Mucosa of gallbladder (tissue), 1 donor: Measurements from ENCODE around the gene B9D2. TPM values are rescaled to one million over a fixed set of nuclear protein-coding genes. Genes with fewer than 3 reads are reported as not detected.

Experiments
- DNase-seq: peaks from one replicate; pipeline ENCODE4 v3.0.0-alpha.2; 2020; ENCODE audit warnings: low spot score
- total RNA-seq: library from RNA; stranded (reverse); gene quantifications from one replicate; pipeline ENCODE4 v1.2.1, GENCODE V29; 2021
- donor health status: DM: no; HTN: no; CAD: no.

Gene B9D2
- total RNA-seq, 1 donor from 2014 or later, result 12.8 TPM

DNA sequence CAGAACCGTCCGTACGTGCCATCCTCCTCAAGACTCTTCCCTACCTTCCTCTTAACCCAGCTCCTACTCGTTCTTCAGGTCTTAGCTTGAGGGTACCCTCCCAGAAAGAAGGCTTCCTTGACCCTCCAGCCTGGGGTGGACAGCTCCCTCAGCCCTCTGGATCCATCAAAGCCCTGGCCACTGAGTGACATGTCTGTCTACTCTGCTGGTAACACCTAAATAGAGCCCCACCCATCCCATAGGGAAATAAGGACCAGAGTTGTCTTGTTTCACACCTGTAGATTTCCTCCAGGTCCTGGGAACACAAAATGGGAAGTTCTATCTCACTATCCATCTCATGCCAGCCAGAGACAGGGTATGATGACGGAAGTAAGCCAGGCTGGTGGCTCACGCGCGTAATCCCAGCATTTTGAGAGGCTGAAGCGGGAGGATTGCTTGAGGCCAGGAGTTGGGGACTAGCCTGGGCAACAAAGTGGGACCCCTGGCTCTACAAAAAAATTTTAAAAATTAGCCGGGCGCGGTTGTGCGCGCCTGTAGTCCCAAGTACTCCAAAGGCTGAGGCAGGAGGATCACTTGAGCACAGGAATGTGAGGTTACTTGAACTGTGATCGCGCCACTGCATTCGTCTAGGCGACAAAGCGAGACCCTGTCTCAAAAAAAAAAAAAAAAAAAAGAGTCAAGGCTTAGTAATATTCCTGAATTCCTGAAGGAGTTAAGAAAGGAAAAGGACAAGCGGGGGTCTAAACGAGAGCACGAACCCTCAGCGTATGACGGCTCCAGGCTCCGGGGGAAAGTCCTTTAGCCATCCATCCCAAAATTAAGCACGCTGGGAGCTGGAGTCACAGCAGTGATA lies 54.5 kb downstream of the B9D2 start:
- no peak for DNase-seq

DNA sequence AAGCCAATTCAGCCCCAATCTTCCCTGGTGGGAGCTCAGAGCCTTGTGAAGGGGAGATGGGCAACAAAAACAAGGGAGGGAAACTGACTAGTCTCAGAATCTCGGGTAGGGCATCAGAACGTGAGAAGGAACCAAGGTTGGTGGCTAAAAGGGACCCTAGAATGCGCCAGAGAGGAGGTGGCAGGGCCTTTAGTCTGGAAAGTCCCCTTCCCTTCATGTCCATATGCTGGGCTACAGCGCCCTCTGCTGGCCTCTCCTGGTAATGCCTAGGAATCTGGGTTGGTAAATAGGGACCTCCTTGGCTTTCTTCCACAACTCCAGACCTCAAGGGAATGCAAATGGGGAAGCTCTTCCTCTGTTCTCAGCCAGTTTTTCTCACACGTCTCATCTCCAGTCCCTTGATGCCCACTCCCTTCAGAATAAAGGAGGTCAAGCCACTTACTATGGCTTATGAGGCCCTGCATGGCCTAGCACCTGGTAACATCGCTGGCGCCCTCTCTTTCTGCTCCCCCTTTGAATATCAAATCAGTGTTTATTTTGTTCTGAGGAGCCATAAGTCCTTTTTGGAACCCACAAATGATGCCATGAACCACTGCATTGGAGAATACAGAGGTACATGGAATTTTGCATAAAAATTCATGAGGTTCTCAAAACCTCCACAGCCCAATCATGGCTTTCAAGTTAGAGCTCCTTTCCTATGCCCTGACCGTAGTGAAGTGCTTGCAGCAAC lies 55.3 kb downstream of the B9D2 start:
- peak; percentile 94 for DNase-seq

DNA sequence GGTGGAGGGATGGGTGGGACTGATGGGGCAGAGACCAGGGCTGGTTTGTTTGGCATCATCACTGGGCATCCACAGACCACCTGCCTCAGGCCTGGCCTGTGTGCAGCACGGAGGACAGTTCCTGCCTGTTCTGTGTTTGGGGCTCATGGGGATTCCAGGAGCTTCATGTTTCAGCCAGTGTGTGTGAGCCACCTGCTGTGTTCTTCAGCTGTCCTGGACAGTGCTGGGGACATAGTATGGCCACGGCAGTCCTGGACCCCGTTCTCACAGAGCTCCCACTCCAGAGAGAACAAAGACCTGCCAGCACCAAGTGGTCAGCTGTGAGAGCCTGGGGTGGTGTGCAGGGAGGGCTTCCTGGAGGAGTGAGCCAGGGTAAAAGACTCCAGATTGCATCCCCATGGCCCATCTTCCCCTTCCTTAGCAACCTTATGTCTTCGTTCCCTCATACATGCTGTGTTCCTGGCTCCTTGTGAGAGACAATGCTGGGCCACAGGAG lies 55.9 kb downstream of the B9D2 start:
- no peak for DNase-seq

DNA sequence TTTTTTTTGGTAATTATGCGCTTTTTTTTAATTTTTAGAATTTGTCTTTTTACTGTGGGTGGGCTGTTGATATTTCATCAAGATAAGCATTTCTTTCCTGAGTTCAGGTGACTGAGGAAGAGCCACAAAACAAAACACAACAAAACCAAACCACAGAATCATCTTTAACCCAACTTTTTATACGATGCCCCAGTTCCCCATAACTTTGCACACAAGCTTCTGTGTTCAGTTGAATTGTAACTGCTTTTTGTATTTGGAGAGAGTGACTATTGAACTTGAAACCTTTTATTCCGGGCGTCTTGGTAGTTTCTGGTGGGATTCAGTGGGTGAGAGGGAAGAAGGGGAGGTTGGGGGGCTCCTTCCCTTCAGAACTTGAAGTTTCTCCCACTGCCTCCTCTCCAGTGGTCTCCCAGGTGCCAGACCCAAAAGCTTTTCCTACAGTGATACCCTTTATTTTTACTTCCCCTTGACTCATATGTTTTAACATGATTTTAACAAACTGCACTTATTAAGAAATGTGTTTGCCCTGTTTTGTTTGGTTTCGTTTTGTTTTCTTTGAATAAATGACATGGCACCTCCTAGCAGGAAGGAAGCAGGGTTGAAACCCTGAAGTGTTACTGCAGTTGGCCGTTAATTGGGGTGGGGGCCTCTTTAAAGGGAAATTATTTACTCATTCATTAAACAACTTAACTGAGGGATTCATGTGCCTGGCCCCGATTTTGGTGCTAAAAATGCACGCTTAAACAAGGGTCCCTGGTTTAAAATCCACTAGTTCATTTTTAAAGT lies 56.7 kb downstream of the B9D2 start:
- DNase-seq, result no peak

GRCh38 chr19:41305927-41306793 lies 57.8 kb downstream of the B9D2 start:
- DNase-seq, result no peak

- DNase-seq, result no peak
Observed at GRCh38 chr19:41304706-41305483, 59.1 kb downstream of the B9D2 start.

Other genes starting within 250 kb of the B9D2 start
- not detected for gene CYP2F1, start 249.7 kb downstream of the B9D2 start, total RNA-seq
- 90.1 TPM for gene CYP2S1, start 170.9 kb downstream of the B9D2 start, total RNA-seq
- 57.3 TPM for gene AXL, start 144.9 kb downstream of the B9D2 start, total RNA-seq
- 161 TPM for gene HNRNPUL1, start 99.8 kb downstream of the B9D2 start, total RNA-seq
- gene CCDC97, start 54.0 kb downstream of the B9D2 start, total RNA-seq, result 26.2 TPM
- gene TGFB1, start 10.2 kb downstream of the B9D2 start, total RNA-seq, result 47.1 TPM
- 8.6 TPM for gene TMEM91, start 12.4 kb upstream of the B9D2 start, total RNA-seq
- gene EXOSC5, start 33.2 kb upstream of the B9D2 start, total RNA-seq, result 12.3 TPM
- 26.4 TPM for gene BCKDHA, start 33.7 kb upstream of the B9D2 start, total RNA-seq
- gene B3GNT8, start 63.2 kb upstream of the B9D2 start, total RNA-seq, result 2.4 TPM
- gene DMAC2, start 75.8 kb upstream of the B9D2 start, total RNA-seq, result 45.0 TPM
- gene ERICH4, start 79.0 kb upstream of the B9D2 start, total RNA-seq, result not detected
- 2.4 TPM for gene CEACAM21, start 212.0 kb upstream of the B9D2 start, total RNA-seq